Activated CD8-positive, alpha-beta memory T cell treated with anti-CD3 and anti-CD28 coated beads, Interleukin-2, amount 10 ng/mL, durations not matched to agents 7 days and 5 days (primary cell): Measurements from ENCODE around the gene SRMS. TPM values are rescaled to one million over a fixed set of nuclear protein-coding genes. Genes with fewer than 3 reads are reported as not detected.

Experiments used
- ATAC-seq: fragments of 150-1000 bp; cut with Tn5 transposase; one replicate; pipeline ENCODE4 v1.10.0; 2021; ENCODE audit warnings: moderate library complexity
- CTCF ChIA-PET: fragments of 350-600 bp; sonication (Branson Sonifier 250); formaldehyde crosslinking; loops from one replicate; lab custom pipeline; 2021; ENCODE audit warnings: antibody characterized with exemption; lab: Charles Lee
- DNase-seq: peaks from one replicate; pipeline ENCODE4 v3.0.0-alpha.2; 2020
- H3K27ac Mint-ChIP-seq: one replicate; pipeline ENCODE4 v1.8.0; 2021; ENCODE audit warnings: mild to moderate bottlenecking, mixed read lengths
- H3K27me3 Mint-ChIP-seq: one replicate; pipeline ENCODE4 v1.8.0; 2021; ENCODE audit warnings: mixed read lengths
- H3K36me3 Mint-ChIP-seq: one replicate; pipeline ENCODE4 v1.8.0; 2021; ENCODE audit warnings: mild to moderate bottlenecking, mixed read lengths
- H3K4me1 Mint-ChIP-seq: one replicate; pipeline ENCODE4 v1.8.0; 2021; ENCODE audit warnings: mixed read lengths
- H3K4me3 Mint-ChIP-seq: one replicate; pipeline ENCODE4 v1.8.0; 2021; ENCODE audit warnings: mild to moderate bottlenecking, moderate library complexity, mixed read lengths
- H3K9me3 Mint-ChIP-seq: one replicate; pipeline ENCODE4 v1.8.0; 2022; ENCODE audit warnings: low read depth, mixed read lengths
- total RNA-seq, 2 experiments: library from RNA; stranded (reverse); gene quantifications; one replicate each; pipeline ENCODE4 v1.2.3, GENCODE V29; 2021

Gene SRMS
- total RNA-seq, 2 experiments from 2014 or later: not detected

GRCh38 chr20:63532449-63532971, 15.0 kb downstream of the SRMS start:
- H3K27me3 Mint-ChIP-seq: peaks cover 10% of the 10 kb centered on the region
- H3K9me3 Mint-ChIP-seq: no peaks in the 10 kb centered on the region
- CTCF ChIA-PET: no interaction called here
- peaks cover 18% of the 10 kb centered on the region for H3K4me1 Mint-ChIP-seq
- H3K4me3 Mint-ChIP-seq: no peak overlapping the region
- H3K36me3 Mint-ChIP-seq: no peaks in the 10 kb centered on the region
- H3K27ac Mint-ChIP-seq: no peak overlapping the region
- ATAC-seq: no peak
- DNase-seq: no peak

GRCh38 chr20:63531686-63532448, 15.7 kb downstream of the SRMS start:
- Mint-ChIP-seq H3K27me3 (peaks cover 14% of the 10 kb centered on the region), H3K4me3 (no peak overlapping the region), H3K4me1 (peaks cover 14% of the 10 kb centered on the region), H3K36me3 (no peaks in the 10 kb centered on the region), H3K9me3 (no peaks in the 10 kb centered on the region), H3K27ac (no peak overlapping the region)
- DNase-seq (no peak), ATAC-seq (no peak)
- CTCF ChIA-PET: interaction anchor here (0.7 to 1.0 kb wide), 2 partner anchors 10 to 333 kb away, joined by 3 to 5 read pairs; partner anchors contain the start of gene TPD52L2

- Mint-ChIP-seq H3K4me1 (peaks cover 11% of the 10 kb centered on the region), H3K27ac (no peak overlapping the region), H3K27me3 (peaks cover 14% of the 10 kb centered on the region), H3K36me3 (no peaks in the 10 kb centered on the region), H3K4me3 (no peak overlapping the region), H3K9me3 (no peaks in the 10 kb centered on the region)
- no peak for ATAC-seq
- DNase-seq: no peak
- CTCF ChIA-PET: interaction anchor here (1.0 kb wide), 1 partner anchor 8 kb away, joined by 5 read pairs; no protein-coding TSS in a partner anchor
Measured at GRCh38 chr20:63530788-63531160, 16.8 kb downstream of the SRMS start.

- Mint-ChIP-seq H3K36me3 (no peaks in the 10 kb centered on the region), H3K27me3 (peaks cover 14% of the 10 kb centered on the region), H3K27ac (no peak overlapping the region), H3K4me3 (no peak overlapping the region), H3K9me3 (no peaks in the 10 kb centered on the region), H3K4me1 (peaks cover 11% of the 10 kb centered on the region)
- no peak for ATAC-seq
- CTCF ChIA-PET: interaction anchor here (1.0 to 1.7 kb wide), 2 partner anchors 8 kb away, joined by 5 to 8 read pairs; partner anchors contain the start of gene PTK6
- DNase-seq: no peak
Measured at GRCh38 chr20:63529861-63530787, 17.4 kb downstream of the SRMS start.

- peaks cover 11% of the 10 kb centered on the region for H3K4me1 Mint-ChIP-seq
- CTCF ChIA-PET: interaction anchor here (1.7 kb wide), 1 partner anchor 9 kb away, joined by 8 read pairs; the partner anchor contains the start of gene PTK6
Measured at GRCh38 chr20:63529180-63529860, 18.2 kb downstream of the SRMS start.

GRCh38 chr20:63527184-63527583, 20.4 kb downstream of the SRMS start:
- Mint-ChIP-seq H3K36me3 (peaks cover 20% of the 10 kb centered on the region), H3K27ac (no peak overlapping the region), H3K27me3 (peaks cover 14% of the 10 kb centered on the region), H3K4me3 (no peak overlapping the region), H3K4me1 (peaks cover 14% of the 10 kb centered on the region), H3K9me3 (peaks cover 2% of the 10 kb centered on the region)
- CTCF ChIA-PET: no interaction called here
- DNase-seq: no peak
- ATAC-seq: no peak

More at GRCh38 chr20:63529180-63529860, 18.2 kb downstream of the SRMS start:
- DNase-seq: no peak
- ATAC-seq: no peak
- Mint-ChIP-seq H3K4me3 (no peak overlapping the region), H3K36me3 (peaks cover 1% of the 10 kb centered on the region), H3K9me3 (no peaks in the 10 kb centered on the region), H3K27me3 (peaks cover 14% of the 10 kb centered on the region), H3K27ac (no peak overlapping the region)

GRCh38 chr20:63525971-63526370, 21.6 kb downstream of the SRMS start:
- CTCF ChIA-PET: no interaction called here

GRCh38 chr20:63525185-63525584, 22.4 kb downstream of the SRMS start:
- ATAC-seq (no peak), DNase-seq (no peak)
- Mint-ChIP-seq H3K27ac (no peak overlapping the region), H3K4me3 (no peak overlapping the region), H3K9me3 (peaks cover 2% of the 10 kb centered on the region), H3K36me3 (peaks cover 28% of the 10 kb centered on the region), H3K27me3 (peaks cover 14% of the 10 kb centered on the region), H3K4me1 (peaks cover 18% of the 10 kb centered on the region)
- CTCF ChIA-PET: no interaction called here

More at GRCh38 chr20:63525971-63526370, 21.6 kb downstream of the SRMS start:
- DNase-seq (no peak), ATAC-seq (no peak)
- H3K4me3 Mint-ChIP-seq: no peak overlapping the region
- peaks cover 2% of the 10 kb centered on the region for H3K9me3 Mint-ChIP-seq
- H3K27me3 Mint-ChIP-seq: peaks cover 14% of the 10 kb centered on the region
- no peak overlapping the region for H3K27ac Mint-ChIP-seq
- H3K4me1 Mint-ChIP-seq: peaks cover 18% of the 10 kb centered on the region
- peaks cover 28% of the 10 kb centered on the region for H3K36me3 Mint-ChIP-seq

GRCh38 chr20:63522981-63523611, 24.5 kb downstream of the SRMS start:
- Mint-ChIP-seq H3K4me1 (peaks cover 14% of the 10 kb centered on the region), H3K27me3 (peaks cover 9% of the 10 kb centered on the region), H3K36me3 (peaks cover 28% of the 10 kb centered on the region), H3K27ac (no peak overlapping the region), H3K9me3 (peaks cover 2% of the 10 kb centered on the region), H3K4me3 (no peak overlapping the region)
- ATAC-seq (no peak), DNase-seq (no peak)
- CTCF ChIA-PET: interaction anchor here (0.9 to 1.9 kb wide), 3 partner anchors 8 to 27 kb away, joined by 4 to 5 read pairs (median 5); no protein-coding TSS in a partner anchor

- H3K27ac Mint-ChIP-seq: no peak overlapping the region
- CTCF ChIA-PET: interaction anchor here (0.9 to 2.0 kb wide), 6 partner anchors 9 to 26 kb away, joined by 4 to 18 read pairs (median 5); partner anchors contain the start of gene PTK6
- no peak for ATAC-seq
Measured at GRCh38 chr20:63522091-63522868, 25.3 kb downstream of the SRMS start.

GRCh38 chr20:63521602-63522001, 25.9 kb downstream of the SRMS start:
- ATAC-seq (no peak), DNase-seq (no peak)

More at GRCh38 chr20:63522091-63522868, 25.3 kb downstream of the SRMS start:
- H3K4me3 Mint-ChIP-seq: peak overlapping the region; percentile 54
- no peak for DNase-seq
- peaks cover 2% of the 10 kb centered on the region for H3K9me3 Mint-ChIP-seq
- H3K36me3 Mint-ChIP-seq: peaks cover 28% of the 10 kb centered on the region
- peaks cover 3% of the 10 kb centered on the region for H3K27me3 Mint-ChIP-seq
- peaks cover 10% of the 10 kb centered on the region for H3K4me1 Mint-ChIP-seq

More at GRCh38 chr20:63521602-63522001, 25.9 kb downstream of the SRMS start:
- Mint-ChIP-seq H3K9me3 (peaks cover 2% of the 10 kb centered on the region), H3K4me1 (peaks cover 10% of the 10 kb centered on the region), H3K4me3 (peak overlapping the region; percentile 75), H3K36me3 (peaks cover 28% of the 10 kb centered on the region), H3K27ac (peak overlapping the region; percentile 74), H3K27me3 (no peaks in the 10 kb centered on the region)
- CTCF ChIA-PET: interaction anchor here (0.9 to 2.0 kb wide), 12 partner anchors 9 to 452 kb away, joined by 3 to 18 read pairs (median 5); partner anchors contain the start of genes PTK6 and UCKL1
